GM18520 (cell line): ENCODE data around the gene SIM1.
"Not testable (repeated sequence)": the region's sequence is repeated elsewhere in the genome, so short reads cannot be mapped to it uniquely, and the experiment has no call there.

ENCODE experiments used
- ATAC-seq: cut with Tn5 transposase; IDR thresholded peaks from one replicate; pipeline ENCODE4 v1.9.1; 2021; ENCODE audit not compliant: unreplicated experiment

SIM1 gene

GRCh38 chr6:100354736-100355641 is 109.7 kb downstream of the SIM1 start:
- not testable (repeated sequence) for ATAC-seq

- no peak for ATAC-seq
These were observed 111.3 kb downstream of the SIM1 start for GRCh38 chr6:100353276-100354015.

GRCh38 chr6:100350139-100350538 is 114.6 kb downstream of the SIM1 start:
- ATAC-seq = no peak

GRCh38 chr6:100349366-100349765 is 115.4 kb downstream of the SIM1 start:
- no peak for ATAC-seq

GRCh38 chr6:100347901-100348550 is 116.7 kb downstream of the SIM1 start:
- ATAC-seq = peak; percentile 81

GRCh38 chr6:100346828-100347227 is 117.9 kb downstream of the SIM1 start:
- ATAC-seq = no peak

GRCh38 chr6:100346203-100346602 is 118.5 kb downstream of the SIM1 start:
- no peak for ATAC-seq

- no peak for ATAC-seq
These were observed 120.0 kb downstream of the SIM1 start for GRCh38 chr6:100344761-100345160.

GRCh38 chr6:100344321-100344720 is 120.4 kb downstream of the SIM1 start:
- ATAC-seq = no peak

GRCh38 chr6:100343316-100344077 is 121.2 kb downstream of the SIM1 start:
- ATAC-seq = no peak

- ATAC-seq = no peak
These were observed 121.9 kb downstream of the SIM1 start for GRCh38 chr6:100342830-100343229.

- ATAC-seq = no peak
These were observed 125.0 kb downstream of the SIM1 start for GRCh38 chr6:100339574-100340255.

- peak; percentile 52 for ATAC-seq
These were observed 126.6 kb downstream of the SIM1 start for GRCh38 chr6:100338090-100338489.

- no peak for ATAC-seq
These were observed 127.8 kb downstream of the SIM1 start for GRCh38 chr6:100336876-100337275.

- no peak for ATAC-seq
These were observed 128.7 kb downstream of the SIM1 start for GRCh38 chr6:100335991-100336390.
